DMS 273 (cell line): ENCODE data around the gene MACROD2.

Experiments
- DNase-seq: peaks from one replicate; lab custom pipeline; 2025; ENCODE audit not compliant: unreplicated experiment; lab: John Stamatoyannopoulos, UW

MACROD2 gene

DNA sequence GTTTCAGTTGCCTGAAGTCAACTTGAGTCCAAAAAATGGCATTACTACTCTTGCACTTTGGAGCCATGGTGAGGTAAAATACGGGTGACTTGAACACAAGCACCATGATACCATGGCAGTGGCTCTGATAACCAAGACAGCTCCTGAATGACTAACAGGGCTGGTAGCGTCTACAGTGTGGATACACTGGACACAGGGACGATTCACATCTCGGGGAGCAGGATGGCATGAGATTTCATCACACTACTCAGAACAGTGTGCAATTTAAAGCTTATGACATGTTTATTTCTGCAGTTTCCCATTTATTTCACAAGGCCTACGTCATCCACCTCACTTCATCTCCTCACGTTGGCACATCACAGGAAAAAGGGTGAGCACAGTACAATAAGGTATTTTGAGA is 1627.1 kb downstream of the MACROD2 start:
- DNase-seq = no peak

DNA sequence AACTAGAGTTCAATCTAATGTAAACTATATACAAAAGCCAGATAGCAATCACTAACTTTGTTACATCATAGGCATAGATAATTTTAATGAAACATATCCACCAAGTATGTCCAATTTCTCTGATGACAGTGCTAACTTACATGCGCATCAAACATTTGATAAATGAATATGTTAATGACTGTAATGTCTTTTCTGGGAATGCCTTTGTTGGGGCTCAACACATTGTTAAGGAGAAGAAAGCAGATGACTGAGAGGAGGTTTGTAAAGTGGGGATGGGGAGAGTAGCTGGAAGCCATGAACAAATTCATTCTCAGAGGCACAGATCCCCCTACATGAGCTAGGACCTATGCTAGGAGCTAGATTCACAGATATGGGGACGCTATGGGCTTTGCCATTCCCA is 1627.9 kb downstream of the MACROD2 start:
- DNase-seq = no peak

DNA sequence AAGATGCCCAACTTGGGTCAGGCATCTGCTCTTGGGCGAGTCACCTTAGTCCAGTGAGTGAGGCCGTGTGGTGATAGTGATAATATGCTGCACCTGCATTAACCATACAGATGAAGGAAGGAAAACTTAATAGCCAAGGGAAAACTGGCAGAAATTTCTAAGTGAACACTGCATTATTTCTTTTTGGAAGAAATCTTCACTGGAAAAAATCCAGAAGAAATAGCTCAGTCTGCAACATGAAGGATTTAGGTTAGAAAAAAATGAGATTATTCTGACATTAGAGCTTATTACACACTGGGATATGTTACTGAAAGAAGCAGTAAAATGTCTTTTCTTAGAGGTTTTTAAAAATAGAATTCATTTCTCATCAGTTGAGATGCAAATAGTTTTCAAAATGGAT is 1630.7 kb downstream of the MACROD2 start:
- no peak for DNase-seq

DNA sequence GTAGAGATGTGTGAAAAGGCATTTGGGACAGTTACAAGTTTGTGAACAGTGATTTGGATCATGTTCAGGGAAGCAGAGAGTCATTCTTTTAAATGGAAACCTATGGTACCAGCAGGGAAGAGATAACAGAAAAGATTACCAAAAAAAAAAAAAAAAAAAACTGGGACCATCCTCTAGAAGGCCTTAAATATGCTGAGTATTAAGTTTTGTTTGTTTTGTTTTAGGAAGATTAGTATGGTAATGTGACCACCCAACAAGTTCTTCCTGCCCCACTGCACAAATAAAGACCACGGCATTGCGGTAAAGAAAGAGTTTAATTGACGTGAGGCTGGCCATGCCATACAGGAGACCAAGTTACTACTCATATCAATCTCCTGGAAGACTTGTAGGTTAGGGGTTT is 1631.8 kb downstream of the MACROD2 start:
- DNase-seq = no peak

DNA sequence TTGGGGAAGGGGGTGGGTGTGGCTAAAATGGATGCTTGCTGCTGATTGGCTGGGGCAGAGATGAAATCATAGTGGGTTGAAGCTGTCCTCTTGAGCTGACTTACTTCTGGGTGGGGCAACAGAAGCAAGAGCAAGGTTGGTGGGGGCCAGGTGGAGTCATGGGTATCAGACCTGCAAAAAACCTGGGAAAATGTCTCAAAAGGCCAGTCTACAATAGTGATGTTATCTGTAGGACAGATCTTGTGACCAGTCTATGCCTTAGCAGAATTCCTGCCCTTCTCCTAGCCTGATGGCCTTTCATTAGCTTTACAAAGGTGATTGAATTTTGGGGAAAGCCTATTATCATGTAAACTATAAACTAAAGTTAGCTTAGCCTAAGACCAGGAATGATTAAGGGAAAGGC is 1632.2 kb downstream of the MACROD2 start:
- DNase-seq = no peak

DNA sequence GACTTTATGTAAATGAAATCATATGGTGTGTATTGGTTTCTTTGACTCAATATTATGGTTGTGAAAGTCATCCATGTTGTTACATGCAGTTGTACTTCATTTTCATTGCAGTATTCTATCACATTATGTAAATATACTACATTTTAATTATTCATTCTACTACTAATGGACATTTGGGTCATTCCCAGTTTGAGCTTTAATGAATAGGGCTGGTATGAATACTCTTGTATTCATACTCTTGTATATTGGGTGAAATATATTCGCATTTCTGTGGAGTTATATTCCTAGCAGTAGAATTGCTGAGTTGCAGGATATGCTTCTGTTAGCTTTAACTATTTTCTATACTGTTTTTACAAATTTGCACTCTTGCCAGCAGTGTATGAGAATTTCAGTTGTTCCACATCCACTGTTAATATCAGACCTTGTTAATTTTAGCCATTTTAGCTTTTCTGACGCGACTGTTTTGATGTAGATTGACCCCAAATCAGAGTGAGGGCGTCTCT is 1633.6 kb downstream of the MACROD2 start:
- DNase-seq = no peak

DNA sequence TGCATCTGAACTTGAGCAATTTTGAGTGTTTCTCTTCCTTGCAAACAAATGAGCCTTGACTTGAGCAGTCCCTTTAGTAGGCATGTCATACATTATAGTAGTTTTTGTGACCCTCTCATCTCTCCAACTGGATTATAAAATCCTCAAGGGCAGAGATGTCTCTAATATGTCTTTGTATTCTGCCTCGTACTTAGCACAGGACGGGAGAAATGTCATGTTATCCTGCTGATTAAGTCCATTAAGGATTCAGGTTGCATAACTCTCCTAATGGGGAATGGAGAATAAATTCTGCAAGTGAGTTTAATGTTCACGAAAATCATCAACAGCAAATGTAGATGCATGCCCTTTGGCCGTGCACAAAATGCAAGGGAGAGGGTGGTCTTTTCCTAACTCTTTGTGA is 1635.0 kb downstream of the MACROD2 start:
- no peak for DNase-seq

DNA sequence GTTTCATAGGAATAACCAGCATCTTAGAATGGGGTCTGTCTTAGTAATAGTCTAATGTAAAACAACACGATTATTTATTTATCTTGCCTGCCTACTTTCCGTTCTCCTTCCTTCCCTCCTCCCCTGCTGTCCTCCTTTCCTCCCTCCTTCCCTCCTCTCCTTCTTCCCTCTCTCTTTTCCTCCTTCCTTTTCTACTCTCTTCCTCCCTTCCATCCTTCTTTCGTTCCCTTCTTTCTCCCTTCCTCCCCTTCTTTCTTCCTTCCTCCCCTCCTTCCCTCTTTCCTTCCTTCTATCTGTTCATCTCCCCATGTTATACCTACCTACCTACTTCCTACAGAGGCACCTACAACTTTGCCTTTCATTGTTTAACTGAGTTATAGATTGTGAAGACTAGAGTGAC is 1637.4 kb downstream of the MACROD2 start:
- no peak for DNase-seq

DNA sequence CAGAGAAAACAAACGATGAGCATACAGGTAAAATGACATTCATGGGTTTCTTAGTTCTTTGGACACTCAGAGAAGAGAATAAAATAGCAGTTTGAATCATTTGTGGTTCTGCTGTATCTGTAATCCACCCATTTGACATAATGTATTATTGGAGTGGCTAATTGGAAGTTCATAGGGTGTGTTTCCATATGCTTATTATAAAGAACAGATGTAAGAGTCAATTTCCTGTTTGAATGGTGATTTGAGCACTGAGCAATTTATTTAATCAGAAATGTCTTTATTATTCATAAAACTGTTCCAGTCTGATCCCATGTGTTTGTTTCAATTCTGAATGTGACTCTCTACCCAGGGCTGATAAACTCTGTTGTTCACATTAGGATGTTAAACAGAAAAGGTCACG is 1638.8 kb downstream of the MACROD2 start:
- DNase-seq = no peak

DNA sequence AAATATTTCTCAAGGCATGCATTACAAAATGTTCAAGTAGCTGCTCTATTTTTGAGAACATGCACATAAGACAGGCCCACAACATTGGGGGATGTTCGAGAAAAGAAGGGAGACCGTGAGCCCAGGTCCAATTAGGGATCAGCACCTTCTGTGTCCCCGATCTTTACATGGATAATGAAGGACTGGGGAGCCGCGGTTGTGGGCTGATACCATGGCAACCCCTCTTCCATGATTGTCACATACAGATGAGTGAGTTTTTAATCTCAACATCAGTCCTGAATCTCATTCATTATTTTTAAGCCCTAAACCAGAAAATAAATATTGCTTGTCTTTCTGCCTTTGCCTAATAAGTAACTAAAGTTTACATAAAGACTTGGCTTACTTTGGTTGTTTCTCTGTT is 1642.2 kb downstream of the MACROD2 start:
- DNase-seq = peak; percentile 18

DNA sequence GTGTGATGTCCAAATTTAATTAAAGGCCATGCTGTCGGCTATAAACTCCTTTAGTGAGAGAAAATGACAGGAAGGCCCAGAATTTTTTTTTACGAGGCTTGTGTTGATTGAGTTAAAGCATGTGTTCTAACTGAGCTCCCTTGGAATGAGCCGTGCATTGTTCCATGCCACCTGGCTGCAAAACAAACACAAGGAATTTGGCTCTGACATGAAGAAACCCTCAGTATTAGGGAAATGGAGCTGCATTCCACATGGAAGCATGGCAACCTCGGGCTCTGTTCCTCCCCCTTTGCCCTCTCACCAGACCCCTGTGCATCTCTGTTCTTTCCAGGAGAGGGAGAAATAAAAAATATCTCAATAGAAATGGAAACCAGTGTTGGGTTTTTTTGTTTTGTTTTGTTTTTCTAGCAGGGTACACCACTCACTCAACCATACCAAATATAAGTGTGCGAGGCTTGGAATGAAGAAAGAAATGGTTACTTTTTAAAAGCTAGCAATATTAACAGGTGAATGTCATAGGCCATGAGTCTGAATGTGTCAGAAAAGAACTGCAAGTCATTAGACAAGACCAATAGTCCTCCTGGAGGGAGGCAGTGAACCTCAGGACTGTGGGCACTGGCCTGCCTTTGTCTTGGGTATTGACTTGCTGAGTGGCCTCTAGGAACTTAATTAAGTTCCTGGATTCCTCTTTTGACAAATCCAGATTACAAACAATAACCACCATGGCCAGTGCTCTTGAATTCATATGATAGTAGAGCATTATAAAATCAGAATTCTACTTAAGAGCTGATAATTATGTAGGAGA is 1642.8 kb downstream of the MACROD2 start:
- peak; percentile 22 for DNase-seq

DNA sequence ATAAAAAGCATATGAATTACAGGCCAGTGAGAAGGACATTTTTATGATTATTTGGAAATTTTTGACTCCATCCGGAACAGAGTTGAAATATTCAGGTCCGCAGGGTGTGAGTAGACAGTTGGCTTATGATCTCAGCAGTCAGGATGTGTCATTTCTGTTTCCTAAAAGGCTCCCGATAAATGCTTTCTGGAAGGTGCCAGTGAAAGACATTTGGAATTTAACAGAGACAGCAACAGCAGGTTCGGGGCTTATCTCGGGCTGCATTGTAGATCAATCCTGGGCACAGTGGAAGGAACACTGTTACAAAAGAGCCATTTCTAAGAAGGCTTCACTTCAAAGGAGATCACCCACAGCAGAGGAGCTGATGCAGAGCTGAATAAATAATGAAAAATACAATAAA is 1643.5 kb downstream of the MACROD2 start:
- DNase-seq = no peak

DNA sequence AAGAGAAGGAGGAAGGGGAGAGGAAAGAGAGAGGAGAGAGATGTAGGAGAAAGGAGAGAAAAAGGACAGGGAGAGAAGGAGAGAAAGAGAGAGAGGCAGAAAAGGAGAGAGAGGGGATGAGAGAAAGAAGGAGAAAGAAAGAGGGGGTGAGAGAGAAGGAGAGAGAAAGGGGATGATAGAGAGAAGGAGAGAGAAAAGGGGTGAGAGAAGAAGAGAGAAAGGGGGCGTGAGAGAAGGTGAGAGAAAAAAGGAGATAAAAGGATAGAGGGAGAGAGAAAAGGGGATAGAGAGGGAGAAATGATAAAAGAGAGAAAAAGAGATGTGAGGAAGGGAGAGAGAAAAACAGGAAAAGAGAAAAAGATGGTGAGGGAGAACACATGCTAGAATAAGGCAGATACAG is 1644.5 kb downstream of the MACROD2 start:
- no peak for DNase-seq

DNA sequence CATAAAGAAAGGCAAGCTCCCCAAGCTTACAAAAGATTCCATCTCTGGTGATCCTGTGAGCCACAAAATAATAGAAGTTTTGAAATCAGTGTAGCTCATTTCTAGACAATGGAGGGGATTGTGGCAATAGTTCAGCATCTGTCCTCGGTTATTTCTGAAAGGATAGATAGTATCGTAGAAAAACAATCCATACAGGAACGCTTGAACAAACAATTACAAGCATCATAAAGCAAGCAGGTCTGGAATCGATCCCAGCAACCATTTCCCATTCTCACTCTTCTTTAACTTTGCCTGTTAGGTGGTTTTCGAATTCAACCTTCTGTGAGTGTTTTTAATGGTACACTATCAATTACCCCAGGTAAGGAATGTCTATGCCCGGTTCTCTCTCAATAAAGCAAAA is 1646.8 kb downstream of the MACROD2 start:
- no peak for DNase-seq

DNA sequence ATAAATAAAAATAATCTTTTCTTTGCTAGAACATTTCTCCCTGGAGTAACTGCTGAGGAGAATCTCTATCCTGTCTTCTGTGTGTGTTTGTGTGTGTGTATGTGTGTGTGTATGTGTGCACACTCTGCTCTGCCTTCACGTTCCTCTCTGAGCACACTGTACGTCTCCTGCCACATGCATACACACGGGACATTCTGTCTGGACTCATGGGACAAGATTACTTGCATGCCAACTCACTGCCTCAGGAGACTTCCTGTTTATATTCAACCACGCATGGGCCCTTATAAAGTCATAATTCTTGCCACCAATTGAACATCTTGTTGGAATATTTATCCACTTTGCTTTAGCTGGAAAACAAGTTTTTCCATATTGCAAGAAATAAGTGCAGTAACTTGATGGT is 1647.4 kb downstream of the MACROD2 start:
- no peak for DNase-seq

DNA sequence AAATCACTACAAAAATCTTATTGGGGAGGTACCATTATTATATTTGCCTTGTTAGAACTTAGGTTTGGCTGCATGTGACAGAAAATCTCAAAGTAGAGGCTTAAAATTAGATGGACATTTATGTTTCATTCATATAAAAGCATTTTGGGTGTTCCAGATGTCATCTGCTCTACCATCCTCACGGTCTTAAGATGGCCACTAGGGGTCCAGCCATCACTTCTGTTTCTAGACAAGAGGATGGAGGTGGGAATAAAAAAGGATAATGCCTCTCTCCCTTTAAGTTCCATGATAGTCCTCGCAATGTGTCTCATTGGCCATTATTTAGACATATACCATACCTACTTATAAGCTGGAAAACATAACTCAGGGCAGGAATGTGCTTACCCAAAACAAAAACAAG is 1648.4 kb downstream of the MACROD2 start:
- DNase-seq = peak; percentile 33

DNA sequence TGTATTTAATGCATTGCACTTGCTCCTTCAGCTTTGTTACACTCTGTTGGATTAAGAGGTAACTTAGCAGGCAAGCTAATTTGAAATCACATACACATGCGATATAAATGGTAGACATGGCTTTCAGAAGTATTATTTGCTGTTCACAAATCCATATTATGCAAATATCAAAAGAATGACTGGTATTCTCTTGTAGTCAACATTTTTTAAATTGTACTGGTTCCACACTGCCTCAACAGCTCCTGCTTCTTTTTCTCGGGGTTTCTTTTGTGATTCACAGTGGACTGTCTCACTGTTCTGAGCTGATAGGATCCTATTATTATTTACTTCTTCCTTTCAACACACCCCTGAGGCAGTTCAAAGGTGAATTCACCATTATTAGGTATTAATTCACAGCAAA is 1650.5 kb downstream of the MACROD2 start:
- no peak for DNase-seq

DNA sequence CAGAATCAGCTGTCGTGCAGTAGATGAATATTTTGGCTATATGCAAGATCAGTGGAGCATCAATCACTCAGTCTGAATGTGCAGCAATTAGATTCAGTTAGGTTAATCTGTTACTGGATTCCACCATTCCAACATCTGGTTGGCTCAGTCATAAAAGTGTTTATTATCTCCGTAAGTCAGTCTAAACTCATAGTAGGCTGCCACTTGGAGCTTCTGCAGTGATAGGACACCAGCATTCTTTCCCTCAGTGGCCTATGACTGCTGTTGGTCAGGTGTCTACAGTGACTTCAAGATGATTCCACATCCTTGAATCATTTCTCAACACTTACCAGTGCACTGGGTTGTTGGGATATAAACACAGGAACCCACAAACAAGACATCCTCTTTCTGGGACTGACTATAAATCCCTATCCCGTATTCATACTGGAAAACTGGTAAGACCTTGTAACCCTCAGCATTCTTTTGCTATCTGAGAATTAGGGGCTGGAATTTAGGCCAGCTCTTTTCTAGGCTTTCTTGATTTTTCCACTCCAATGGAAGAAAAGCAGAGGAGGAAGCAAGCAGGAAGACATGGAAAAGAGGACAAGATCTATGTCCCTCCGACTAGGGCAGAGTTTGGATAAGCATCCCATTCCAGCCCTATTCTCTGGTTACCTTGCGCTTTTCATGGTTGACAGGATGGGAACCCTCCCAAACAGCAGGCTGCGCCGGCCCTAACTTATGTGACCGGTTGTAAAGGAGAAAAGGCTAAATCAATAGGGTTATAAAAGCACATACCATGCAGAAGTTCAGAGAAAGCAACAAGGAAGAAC is 1658.3 kb downstream of the MACROD2 start:
- DNase-seq = no peak

DNA sequence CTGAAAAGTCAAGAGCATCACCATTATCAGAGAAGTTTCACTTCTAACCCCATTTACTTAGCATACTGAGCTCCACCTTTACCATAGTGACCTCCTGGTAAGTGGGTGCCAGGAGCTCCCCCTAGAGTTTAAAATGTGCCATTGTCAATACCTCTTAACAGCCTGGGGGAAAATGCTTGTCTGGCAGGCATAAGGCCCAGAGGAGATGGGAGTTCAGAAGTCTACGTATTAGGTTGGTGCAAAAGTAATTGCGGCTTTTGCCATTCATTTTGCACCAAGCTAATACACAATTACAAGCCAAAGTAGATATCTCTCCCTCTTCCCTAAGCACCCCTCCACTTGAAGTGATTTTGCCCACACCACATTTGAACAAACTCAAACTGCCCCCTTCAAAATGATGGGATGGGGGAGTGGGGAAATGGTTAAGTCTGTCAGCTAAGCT is 1658.9 kb downstream of the MACROD2 start:
- DNase-seq = peak; percentile 84

DNA sequence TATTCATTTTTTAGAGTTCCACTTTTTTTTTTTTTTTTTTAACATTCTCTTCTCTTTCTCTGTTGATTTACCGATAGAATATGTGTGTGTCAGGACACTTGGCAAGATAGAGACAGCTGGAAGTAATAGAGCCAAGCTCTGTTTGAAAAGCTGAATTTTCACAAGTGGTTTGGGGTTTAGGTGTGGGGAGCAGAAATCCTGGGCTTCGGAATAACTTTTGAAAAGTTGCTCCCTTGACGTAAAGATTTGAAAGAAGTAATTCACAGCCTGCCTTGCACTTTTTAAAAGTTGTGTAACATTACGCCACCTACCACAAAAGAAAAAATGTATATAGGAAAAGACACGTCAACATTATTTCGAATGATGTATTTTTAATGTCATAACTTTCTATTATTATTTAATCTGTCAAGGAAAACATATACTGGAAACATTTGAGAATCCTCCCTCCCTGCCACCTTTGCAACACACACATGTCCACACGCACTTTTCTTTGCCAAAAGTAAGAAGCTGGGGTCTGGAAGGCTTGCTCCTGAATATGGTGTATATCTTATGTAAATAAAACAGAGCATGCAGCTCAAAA is 1660.1 kb downstream of the MACROD2 start:
- no peak for DNase-seq

DNA sequence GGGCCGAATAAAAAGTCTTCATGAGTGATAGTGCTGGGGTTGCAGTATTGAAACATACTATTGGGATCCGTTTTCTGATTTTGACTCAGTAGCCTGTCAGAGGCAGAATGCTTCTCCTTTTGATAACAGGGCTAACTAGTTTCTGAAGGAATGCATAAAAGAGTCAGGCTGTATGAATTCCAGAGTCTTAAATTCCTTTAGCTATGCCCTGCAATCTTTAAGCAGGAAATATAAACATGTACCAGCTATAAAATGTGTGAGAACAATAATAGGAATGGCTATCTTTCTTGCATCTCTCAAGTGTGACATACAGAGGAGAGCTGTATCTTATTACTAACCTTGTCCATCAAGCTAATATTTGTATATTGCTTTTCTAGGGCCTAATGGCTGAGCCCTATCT is 1660.8 kb downstream of the MACROD2 start:
- no peak for DNase-seq

DNA sequence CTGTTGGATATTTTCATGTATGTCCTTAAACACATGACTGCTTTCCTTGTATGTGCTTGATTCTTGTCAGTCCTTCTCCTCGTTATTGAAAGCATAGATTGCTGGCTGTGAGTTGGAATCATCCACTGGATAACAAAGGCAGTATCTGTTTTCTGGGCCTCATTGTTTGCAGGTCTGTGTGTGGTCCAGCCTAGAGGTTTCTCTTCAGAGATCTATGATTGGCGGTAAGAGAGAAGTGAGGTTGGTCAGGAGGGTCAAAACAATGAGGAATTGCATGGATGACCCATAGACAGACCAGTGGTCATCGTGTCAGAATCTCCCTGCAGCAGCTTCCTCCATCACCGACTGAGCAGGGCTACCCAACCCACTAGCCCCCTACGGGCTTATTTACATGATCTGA is 1663.0 kb downstream of the MACROD2 start:
- DNase-seq = no peak
